Measurements from ENCODE around the gene WDR5B.
"Not testable (repeated sequence)": the region's sequence is repeated elsewhere in the genome, so short reads cannot be mapped to it uniquely, and the experiment has no call there.

WDR5B gene

GRCh38 chr3:122415762-122416654, at the start of gene WDR5B:
WDR5B (minus strand) TSS chr3:122416062; CDS start chr3:122415528, 534 bp downstream.
- DNase-seq: no peak

DNA sequence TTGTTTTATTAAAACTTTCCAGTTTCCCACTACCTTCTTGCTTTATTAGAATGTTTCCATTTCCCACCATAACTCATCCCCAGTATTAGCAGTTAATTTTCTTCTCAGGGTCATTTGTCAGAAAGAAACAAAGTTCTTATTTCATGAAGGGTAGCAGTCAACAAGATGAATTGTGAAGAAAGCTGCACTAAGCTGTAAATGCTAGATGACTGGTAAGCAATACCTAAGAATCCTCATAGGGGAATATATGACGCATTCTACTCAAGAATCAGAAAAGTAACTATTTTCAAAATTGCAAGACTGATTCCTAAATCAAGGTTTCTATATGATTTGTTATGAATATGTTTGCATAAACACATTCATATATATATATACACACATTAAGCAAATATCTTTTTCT, 48.8 kb upstream of the WDR5B start:
- no peak for DNase-seq

- no peak for DNase-seq
These were observed 46.5 kb upstream of the WDR5B start for GRCh38 chr3:122462406-122462805.

GRCh38 chr3:122461806-122462205, 45.9 kb upstream of the WDR5B start:
- DNase-seq: no peak

- DNase-seq: peak; percentile 48 to 76
These were observed 43.1 kb upstream of the WDR5B start for GRCh38 chr3:122458992-122459391.

DNA sequence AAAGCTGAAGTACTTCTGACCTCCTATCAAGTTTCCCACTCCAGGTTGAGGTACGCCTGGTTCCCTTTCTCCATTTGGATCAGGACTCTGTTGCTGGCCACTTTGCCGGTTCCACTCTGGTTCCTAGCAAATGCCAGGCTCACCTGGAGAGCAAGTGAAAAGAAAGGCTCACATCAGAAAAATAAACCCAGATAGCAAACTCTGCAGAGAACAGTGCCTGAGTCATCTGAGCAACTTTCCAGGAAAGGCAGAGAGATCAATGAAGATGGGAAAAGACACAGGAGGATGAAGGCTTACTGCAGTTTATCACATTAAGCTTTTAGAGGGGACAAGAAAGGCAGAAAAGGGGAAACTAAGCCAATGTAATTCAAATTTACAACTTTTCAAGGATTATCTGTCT, 41.8 kb upstream of the WDR5B start:
- DNase-seq: no peak

DNA sequence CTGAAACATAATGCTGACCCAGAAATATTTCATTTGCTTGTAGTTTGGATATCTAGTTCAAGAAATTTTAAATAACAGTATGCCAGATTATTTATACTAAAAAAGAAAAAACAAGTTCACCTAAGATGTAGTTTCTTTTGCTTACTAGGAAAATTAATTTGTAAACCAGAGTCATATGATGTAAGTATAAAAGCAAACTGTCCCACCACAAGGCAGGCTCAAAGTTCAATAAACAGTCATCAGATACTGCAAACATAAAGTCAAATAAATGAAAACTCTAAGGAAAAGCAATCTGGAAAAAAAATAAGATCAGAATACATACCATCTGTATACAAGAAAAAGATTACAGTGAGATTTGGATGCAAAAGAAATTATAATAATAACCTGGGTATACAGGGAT, 40.2 kb upstream of the WDR5B start:
- DNase-seq: no peak

- no peak for DNase-seq
These were observed 35.5 kb upstream of the WDR5B start for GRCh38 chr3:122451371-122451770.

GRCh38 chr3:122448218-122448617, 32.4 kb upstream of the WDR5B start:
- DNase-seq: not testable (repeated sequence)

DNA sequence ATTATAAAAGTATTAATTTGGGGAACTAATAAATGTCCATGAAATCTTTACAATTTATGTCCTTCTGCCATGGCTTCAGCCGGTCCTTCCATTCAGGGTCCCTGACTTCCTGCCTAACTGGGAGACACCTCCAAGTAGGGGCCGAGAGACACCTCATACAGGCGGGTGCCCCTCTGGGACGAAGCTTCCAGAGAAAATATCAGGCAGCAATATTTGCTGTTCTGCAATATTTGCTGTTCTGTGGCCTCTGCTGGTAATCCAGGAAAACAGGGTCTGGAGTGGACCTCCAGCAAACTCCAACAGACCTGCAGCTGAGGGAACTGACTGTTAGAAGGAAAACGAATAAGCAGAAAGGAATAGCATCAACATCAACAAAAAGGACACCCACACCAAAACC, 28.6 kb upstream of the WDR5B start:
- DNase-seq: not testable (repeated sequence)

GRCh38 chr3:122443762-122444490, 28.1 kb upstream of the WDR5B start:
- DNase-seq: not testable (repeated sequence)

GRCh38 chr3:122443090-122443489, 27.2 kb upstream of the WDR5B start:
- no peak for DNase-seq

DNA sequence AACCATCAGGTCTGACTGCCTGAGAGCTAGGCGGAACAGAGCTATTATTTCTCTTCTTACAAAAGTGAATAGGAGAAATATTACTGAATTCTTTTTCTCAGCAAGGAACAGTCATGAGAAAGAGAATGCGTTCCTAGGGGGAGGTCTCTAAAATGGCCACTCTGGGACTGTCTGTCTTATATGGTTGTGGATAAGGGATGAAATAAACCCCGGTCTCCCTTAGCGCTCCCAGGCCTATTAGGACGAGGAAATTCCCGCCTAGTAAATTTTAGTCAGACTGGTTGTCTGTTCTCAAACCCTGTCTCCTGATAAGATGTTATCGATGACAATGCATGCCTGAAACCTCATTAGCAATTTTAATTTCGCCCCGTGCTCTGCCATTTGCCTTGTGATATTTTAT, 20.1 kb upstream of the WDR5B start:
- no peak for DNase-seq

DNA sequence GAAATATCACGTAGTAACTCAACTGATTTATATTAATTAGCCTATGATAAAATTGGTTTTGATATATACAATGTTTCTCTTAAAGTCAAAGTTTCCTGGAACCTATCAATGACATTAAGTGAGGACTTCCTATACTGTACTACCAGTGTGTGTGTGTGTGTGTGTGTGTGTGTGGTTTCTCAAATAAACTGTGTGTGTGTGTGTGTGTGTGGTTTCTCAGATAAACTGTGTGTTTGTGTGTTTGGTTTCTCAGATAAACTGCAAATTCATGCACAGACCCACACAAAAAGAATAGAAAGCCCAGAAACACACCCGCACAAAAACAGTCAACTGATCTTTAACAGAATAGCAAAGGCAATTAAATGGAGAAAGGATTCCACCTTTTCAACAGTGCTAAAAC, 14.5 kb upstream of the WDR5B start:
- no peak for DNase-seq

DNA sequence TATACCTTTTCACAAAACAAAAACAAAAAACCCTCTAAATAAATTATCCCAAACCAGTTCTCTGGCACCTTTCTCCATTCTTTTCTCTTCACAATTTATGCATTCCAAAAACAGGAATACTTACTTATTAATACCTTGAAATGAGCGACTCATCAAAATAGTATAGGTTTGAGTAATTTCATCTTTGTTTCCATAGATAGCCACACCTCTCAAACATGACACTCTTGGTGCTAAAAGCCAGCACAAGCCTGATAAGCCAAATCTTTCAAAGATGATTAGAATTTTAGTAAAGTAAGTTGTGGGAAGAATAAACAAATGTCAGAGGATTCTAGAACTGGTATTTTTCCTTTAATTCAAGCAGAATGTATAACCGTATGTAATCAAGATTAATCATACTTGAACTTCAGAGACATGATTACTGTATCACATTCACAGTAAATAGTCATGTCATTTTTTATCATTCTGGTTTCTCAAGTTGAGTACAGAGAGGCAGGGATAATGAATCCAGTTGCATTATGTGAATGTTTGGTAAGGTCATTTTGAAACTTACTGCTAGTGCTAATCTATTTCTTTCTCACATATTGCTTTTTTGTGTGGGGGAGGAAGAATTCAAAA, 12.1 kb upstream of the WDR5B start:
- DNase-seq: no peak

DNA sequence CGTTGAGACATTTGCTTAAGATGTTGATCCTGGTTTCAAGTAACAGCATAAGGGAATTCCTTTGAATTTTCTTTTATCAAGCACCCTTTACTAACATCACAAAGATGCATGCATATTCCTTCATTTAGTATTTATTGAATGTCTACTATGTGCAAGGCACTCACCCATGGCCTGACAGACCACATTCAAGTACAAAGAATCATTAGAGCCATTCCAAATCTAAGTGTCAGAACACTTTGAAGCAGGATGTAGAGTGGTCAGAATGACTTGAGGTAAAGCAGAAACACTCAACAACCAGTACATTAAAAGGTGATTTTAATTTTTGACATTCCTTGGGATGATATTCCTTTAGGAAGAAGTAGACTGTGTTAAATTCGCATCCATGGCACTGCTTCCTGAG, 6.0 kb upstream of the WDR5B start:
- DNase-seq: no peak

DNA sequence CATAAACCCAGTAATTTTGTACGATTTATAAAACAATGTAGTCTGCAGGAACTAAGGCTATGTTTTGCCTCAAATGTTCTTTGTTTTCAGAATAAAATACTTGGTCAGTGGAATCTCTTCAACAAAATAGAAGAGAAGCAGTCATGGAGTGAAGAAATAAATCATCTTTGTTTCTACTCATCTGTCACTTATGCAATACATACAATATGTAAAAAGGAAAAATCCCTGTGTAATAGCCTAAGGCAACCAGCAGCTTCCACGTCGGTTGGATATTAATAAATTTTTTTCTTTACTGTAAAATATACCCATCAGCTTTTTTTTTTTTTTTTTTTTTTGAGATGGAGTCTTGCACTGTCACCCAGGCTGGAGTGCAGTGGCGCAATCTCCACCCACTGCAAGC, 5.2 kb upstream of the WDR5B start:
- no peak for DNase-seq

GRCh38 chr3:122416966-122417365, 1.1 kb upstream of the WDR5B start:
- no peak for DNase-seq

DNA sequence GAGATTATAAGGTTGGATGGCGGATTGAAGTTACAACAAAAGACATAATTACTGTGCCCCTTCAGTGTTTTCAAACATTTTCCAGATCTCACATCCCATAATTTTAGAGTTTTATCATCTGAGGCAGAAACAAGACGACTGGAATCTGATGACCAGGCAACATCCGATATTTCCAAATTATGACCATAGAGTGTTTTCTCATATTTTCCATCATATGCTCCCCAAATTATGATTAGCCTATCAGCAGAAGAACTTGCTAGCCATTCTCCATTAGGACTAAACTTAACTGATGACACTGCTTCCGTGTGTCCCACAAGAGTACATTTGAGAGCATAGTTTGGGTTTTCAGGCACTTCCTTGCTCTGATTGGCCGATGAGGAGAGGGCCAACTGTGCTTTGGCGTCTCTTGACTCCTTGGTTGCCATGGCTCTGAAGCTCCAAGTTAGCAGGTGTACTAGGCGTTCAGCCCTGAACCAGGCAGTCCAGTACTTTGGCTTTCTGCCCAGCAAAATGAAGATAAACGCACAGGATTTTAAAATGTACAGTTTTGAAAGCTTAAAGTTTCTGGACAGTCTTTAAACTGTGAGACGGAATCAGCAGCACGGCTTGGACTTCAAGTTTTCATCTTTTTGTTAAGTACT, 638 bp downstream of the WDR5B start:
- no peak for DNase-seq

DNA sequence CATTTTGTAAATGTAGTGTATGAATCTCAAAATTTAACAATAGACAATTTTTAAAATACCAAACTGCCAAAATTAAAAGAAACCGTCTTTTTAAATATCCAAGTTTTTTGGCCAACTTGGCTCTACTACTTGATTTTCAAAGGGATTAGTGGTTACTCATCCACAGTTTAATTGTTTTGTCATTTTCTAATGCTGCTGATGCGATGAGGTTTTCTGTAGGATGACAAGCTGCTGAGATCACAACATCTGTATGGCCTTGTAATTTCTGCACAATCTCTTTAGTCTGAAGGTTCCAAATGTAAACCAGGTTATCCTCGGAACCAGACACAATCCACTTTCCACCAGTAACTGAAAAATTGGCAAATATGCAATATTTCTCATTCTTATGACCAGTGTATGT, 1.5 kb downstream of the WDR5B start:
- DNase-seq: no peak

DNA sequence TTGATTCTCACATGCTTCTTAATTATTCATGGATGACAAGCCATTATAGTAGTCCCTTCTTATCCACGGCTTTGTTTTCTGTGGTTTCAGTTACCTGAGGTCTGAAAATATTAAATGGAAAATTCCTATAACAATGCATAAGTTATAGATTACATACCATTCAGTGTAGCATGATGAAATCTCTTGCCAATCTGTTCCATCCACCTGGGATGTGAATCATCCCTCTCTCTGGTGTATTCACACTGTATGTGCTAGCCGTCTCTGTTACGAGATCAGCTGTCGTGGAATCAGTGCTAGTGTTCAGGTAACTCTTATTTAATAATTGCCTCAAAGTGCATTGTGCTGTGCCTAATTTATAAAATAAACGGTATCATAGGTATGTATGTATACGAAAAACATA, 5.2 kb downstream of the WDR5B start:
- no peak for DNase-seq

- no peak for DNase-seq
These were observed 5.8 kb downstream of the WDR5B start for GRCh38 chr3:122410111-122410510.

- DNase-seq: peak; percentile 53 to 56
These were observed 6.4 kb downstream of the WDR5B start for GRCh38 chr3:122409446-122409845.

Measured in Kasumi-1 (cell line).